Posterior cingulate gyrus (tissue), 11 donors: ENCODE results near the gene CEP72.
A peak's percentile ranks its signal among the peaks of the same experiment; 100 is the strongest.
"Not testable (repeated sequence)": the region's sequence is repeated elsewhere in the genome, so short reads cannot be mapped to it uniquely, and the experiment has no call there.

Experiments used
- DNase-seq, 10 donors: peaks; one replicate each; pipeline versions ENCODE4 v3.0.0 to v3.0.0-alpha.2; 2020 to 2021; ENCODE audit warnings: mixed read lengths in 3 of 10
- intact Hi-C: fragments of 100-400 bp; cut with DNase I; formaldehyde crosslinking; loops from one replicate; pipeline ENCODE4 v1.15.1; 2023

CEP72 gene, protein sequence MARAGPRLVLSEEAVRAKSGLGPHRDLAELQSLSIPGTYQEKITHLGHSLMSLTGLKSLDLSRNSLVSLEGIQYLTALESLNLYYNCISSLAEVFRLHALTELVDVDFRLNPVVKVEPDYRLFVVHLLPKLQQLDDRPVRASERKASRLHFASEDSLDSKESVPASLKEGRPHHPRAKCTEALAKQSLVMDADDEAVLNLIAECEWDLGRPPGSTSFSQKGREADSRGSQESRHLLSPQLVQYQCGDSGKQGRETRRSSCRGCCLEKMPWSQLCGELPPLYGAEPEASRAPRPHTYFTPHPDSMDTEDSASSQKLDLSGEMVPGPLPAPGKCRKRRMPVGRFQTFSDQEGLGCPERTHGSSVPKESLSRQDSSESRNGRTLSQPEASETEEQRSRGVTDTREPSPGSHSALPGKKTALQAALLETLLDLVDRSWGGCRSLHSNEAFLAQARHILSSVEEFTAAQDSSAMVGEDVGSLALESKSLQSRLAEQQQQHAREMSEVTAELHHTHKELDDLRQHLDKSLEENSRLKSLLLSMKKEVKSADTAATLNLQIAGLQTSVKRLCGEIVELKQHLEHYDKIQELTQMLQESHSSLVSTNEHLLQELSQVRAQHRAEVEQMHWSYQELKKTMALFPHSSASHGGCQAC

GRCh38 chr5:611731-612486, at the start of gene CEP72:
CEP72 (plus strand) TSS chr5:612340; CDS start chr5:612362, 22 bp downstream.
- peak; percentile 85 to 99 (median 93) for DNase-seq
- intact Hi-C loops = loop anchor here (5.0 kb wide), 1 partner anchor 140 kb away; no protein-coding TSS in a partner anchor

DNA sequence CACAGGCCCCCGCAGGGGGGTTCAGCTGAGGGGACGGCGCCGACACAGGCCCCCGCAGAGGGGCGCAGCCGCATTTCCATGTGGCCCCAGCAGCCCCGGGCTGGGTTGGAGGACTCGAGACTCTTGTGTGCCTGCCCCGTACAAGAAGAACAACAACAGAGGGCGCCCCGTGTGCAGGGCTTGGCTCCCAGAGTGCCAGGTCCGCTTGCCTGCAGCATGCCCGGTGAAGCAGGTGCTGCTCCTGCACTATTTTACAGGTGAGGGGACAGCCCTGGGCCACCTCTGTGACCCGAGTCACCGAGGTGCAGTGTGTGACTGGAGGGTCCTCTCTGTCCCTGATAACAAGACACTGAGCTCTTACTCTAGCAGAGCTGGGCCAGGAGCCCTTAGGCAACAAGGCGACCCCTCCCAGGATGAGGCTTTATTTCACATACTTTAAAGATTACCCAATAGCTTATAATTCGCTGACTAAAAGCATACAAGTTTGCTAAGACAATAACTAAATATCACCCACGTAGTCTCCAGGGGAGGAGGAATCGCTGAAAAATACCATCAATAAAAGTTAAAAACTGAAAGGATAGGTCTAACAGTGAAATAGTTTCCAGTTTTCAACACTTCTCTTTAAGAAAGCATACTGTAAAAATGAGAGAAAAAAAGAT, 46.2 kb upstream of the CEP72 start:
- intact Hi-C loops = no loop called here
- DNase-seq = peak in 1 of 10 donors; percentile 48

DNA sequence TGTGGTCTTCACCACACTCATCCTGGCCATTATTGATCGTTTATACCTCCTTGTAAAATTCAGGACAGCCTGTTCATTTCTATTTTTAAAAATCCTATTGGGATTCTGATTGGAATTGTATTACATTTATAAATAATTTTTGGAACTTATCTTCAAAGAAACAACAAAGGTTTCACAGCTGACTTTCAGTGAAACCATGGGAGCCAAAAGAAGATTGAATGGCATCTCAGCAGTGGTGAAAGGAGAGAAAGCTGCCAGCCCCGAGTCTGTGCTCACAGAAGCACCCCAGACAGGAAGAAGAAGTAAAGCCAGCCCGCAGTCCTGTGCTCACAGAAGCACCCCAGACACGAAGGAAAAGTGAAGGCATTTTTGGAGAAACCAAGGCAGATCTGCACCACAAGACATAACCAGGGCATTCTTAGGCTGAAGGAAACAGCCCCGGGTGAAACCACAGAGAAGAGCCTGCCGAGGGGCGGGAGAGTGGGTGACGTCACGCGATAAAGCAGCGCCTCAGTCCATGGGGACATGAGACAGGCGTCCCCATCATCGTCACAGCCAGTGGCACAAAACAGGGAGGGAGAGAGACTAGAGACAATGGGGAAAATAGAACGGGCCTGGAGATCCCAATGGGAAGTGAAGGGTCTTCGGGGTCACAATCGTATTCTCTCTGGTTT, 45.4 kb upstream of the CEP72 start:
- peak in 1 of 10 donors; percentile 44 for DNase-seq
- intact Hi-C loops = no loop called here

- peak in 1 of 10 donors; percentile 48 for DNase-seq
- intact Hi-C loops = no loop called here
These were observed 44.5 kb upstream of the CEP72 start for GRCh38 chr5:567664-568060.

- intact Hi-C loops = no loop called here
- peak in 1 of 10 donors; percentile 75 for DNase-seq
These were observed 43.9 kb upstream of the CEP72 start for GRCh38 chr5:568061-568781.

GRCh38 chr5:568809-569208, 43.3 kb upstream of the CEP72 start:
- DNase-seq = peak in 1 of 10 donors; percentile 69
- intact Hi-C loops = no loop called here

GRCh38 chr5:569358-569867, 42.7 kb upstream of the CEP72 start:
- intact Hi-C loops = no loop called here
- DNase-seq = peak in 1 of 10 donors; percentile 43

DNA sequence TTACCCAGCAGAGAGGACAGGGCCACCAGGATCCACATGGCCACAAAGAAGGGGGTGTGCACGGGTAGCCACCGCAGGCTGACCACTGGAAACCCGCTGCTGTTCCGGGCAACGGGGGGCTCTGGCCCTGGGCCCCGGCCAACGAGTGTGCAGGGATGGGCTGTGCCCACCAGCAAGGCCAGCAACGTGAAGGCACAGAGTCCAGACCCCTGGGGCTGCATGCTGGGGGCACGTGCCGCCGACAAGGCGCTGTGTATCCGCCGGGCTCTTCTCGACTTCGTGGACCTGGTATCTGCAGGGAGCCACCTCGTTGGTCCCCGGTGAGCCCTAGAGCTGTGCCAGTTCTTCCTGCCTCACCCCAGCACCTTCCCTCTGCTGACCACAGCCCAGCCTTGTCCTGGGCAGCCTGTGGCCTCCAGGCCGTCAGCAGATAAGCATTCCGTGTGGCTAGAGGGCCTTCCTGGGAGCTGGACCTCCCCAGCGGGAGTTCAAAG, 42.2 kb upstream of the CEP72 start:
- intact Hi-C loops = no loop called here

DNA sequence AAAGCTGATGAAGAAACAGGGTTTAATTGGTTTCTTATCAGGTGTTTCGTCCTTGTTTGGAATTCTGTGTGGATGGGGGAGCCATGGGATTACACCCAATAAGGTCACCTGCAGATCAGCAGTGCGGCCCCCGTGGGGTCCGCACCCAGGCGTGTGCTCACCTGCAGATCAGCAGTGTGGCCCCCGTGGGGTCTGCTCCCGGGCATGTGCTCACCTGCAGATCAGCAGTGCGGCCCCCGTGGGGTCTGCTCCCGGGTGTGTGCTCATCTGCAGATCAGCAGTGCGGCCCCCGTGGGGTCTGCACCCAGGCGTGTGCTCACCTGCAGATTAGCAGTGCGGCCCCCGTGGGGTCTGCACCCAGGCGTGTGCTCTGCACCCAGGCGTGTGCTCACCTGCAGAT, 41.7 kb upstream of the CEP72 start:
- intact Hi-C loops = no loop called here
- peak in 1 of 10 donors; percentile 10 for DNase-seq

More for the DNA sequence above, 42.2 kb upstream of the CEP72 start:
- peak in 1 of 10 donors; percentile 65 for DNase-seq

DNA sequence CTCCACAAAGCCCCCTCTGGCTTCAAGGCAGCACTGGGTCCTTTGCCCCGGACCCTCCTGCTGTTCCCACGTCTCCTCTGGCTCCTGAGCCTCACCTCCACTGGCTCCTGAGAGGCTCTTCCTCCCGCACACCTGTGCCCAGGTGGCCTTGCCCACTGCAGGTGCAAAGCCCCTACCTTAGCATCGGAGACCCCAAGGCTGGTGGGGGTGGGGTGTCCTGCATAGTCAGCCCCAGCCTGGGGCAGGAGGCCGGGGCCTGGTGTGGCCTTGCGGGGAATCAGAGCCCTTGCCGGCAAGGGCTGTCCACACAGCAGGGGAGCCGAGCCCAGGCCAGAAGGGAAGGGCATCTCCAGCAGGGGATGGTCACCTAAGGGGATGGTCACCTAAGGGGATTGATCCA, 41.3 kb upstream of the CEP72 start:
- peak in 1 of 10 donors; percentile 38 for DNase-seq
- intact Hi-C loops = no loop called here

GRCh38 chr5:571791-572190, 40.3 kb upstream of the CEP72 start:
- peak in 1 of 10 donors; percentile 6 for DNase-seq
- intact Hi-C loops = no loop called here

GRCh38 chr5:572398-573019, 39.6 kb upstream of the CEP72 start:
- no peak for DNase-seq
- intact Hi-C loops = no loop called here

DNA sequence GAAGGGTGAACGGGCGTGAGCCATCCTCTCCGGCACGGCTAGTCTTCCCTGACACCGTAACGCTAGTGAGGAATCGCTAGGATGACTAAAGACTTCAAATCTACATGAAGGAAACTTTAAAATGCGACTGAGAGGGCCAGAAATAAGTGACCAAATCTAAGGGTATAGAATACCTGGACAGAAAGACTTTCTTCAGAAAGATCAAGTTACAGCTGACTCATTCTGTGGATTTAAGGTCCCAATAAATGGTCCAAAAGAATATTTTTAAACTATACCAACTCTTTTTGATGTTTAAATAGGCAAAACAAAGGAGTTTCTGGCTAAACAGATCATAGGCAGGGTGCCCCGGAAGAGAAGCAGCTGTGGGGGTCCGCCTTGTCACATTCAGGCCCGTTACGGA, 38.9 kb upstream of the CEP72 start:
- DNase-seq = no peak
- intact Hi-C loops = no loop called here

DNA sequence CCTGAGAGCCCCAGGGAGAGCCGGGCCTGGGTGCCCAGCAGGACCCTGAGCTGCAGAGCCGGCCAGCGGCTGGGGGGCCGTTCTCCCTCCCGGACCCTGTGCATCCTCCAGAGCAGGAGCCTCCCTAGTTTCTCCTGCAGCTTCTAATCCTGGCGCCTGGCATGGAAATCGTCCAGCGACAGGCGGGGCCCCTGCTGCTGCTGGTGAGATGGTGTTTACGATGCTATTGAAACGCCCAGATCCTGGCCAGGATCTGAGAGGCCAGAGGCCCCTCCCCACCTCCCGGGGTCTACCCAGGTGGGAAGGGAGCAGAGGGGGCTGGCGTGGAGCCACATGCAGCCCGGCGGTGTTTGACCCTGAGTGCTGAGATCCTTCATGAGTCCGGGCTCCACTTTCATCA, 38.2 kb upstream of the CEP72 start:
- intact Hi-C loops = no loop called here
- no peak for DNase-seq

GRCh38 chr5:574906-575305, 37.2 kb upstream of the CEP72 start:
- intact Hi-C loops = no loop called here
- no peak for DNase-seq

GRCh38 chr5:575636-576035, 36.5 kb upstream of the CEP72 start:
- intact Hi-C loops = no loop called here
- DNase-seq = no peak

DNA sequence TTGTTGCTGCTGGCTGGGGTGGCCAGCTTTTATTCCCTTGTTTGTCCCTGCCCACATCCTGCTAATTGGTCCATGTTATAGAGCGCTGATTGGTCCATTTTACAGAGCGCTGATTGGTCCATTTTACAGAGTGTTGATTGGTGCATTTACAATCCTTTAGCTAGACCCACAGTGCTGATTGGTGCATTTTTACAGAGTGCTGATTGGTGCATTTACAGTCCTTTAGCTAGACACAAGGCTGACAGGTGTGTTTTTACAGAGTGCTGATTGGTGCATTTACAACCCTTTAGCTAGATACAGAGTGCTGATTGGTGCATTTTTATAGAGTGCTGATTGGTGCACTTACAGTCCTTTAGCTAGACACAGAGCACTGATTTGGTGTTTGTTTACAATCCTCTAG, 34.9 kb upstream of the CEP72 start:
- DNase-seq, intact Hi-C loops: not testable (repeated sequence)

DNA sequence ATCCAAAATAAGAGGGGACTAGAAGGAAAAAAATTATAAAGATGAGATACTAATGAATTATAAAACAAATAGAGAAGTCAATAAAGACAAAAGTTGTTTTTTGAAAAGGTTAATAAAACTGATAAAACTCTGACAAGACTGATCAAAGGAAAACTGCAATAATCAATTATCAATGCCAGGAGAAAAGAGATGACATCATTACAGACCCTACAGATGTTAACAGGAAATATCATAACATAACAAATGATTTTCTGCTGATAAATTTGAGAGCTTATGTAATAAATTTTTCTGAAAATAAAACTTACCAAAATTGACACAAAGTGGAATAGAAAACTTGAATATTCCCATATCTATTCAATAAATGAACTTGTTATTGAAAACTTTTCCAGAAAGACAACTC, 34.3 kb upstream of the CEP72 start:
- DNase-seq = no peak
- intact Hi-C loops = no loop called here
